Naive thymus-derived CD8-positive, alpha-beta T cell (primary cell): ENCODE results near the gene WDR76. TPM values are rescaled to one million over a fixed set of nuclear protein-coding genes. Genes with fewer than 3 reads are reported as not detected.
A peak's percentile ranks its signal among the peaks of the same experiment; 100 is the strongest.

Experiments used
- ATAC-seq, 2 donors: fragments of 150-1000 bp; cut with Tn5 transposase in 1 of 2; sonication (Bioruptor Pico), chemical (Tn5 transposase) in 1 of 2; 1 replicate in 1 of 2; 2 replicates in 1 of 2; pipeline ENCODE4 v1.10.0; 2021; ENCODE audit warnings: mild to moderate bottlenecking in 2 of 2, moderate library complexity in 2 of 2
- POLR2A ChIA-PET: fragments of 350-600 bp; sonication (Branson Sonifier 250); formaldehyde crosslinking; loops from one replicate; lab custom pipeline; 2021; ENCODE audit warnings: antibody characterized with exemption; lab: Charles Lee
- DNase-seq, 10 donors: peaks; one replicate each; pipeline versions ENCODE4 v3.0.0 to v3.0.0-alpha.2; 2020 to 2022
- H3K27ac Mint-ChIP-seq, 10 donors: one replicate each; pipeline ENCODE4 v1.8.0; 2020 to 2022; ENCODE audit warnings: mild to moderate bottlenecking in 10 of 10, mixed read lengths in 10 of 10, moderate library complexity in 4 of 10, inconsistent platforms in 1 of 10
- H3K27me3 Mint-ChIP-seq, 5 donors: one replicate each; pipeline ENCODE4 v1.8.0; 2021 to 2022; ENCODE audit warnings: mixed read lengths in 5 of 5
- H3K36me3 Mint-ChIP-seq, 3 donors: one replicate each; pipeline ENCODE4 v1.8.0; 2020 to 2022; ENCODE audit warnings: mixed read lengths in 3 of 3, mild to moderate bottlenecking in 2 of 3, inconsistent platforms in 1 of 3
- H3K4me1 Mint-ChIP-seq, 4 donors: one replicate each; pipeline ENCODE4 v1.8.0; 2021 to 2022; ENCODE audit warnings: mixed read lengths in 4 of 4
- H3K4me3 Mint-ChIP-seq, 10 donors: one replicate each; pipeline ENCODE4 v1.8.0; 2020 to 2022; ENCODE audit warnings: mild to moderate bottlenecking in 10 of 10, mixed read lengths in 10 of 10, moderate library complexity in 6 of 10, inconsistent platforms in 1 of 10
- H3K9me3 Mint-ChIP-seq, 9 donors: one replicate each; pipeline ENCODE4 v1.8.0; 2020 to 2022; ENCODE audit warnings: mixed read lengths in 9 of 9, mild to moderate bottlenecking in 3 of 9, inconsistent platforms in 1 of 9, moderate library complexity in 1 of 9
- polyA plus RNA-seq, 3 donors: library from polyadenylated mRNA; unstranded; fragments of 300-500 nt; fragmentation: Illumina TruSeq; gene quantifications; one replicate each; pipeline ENCODE4 v1.2.3, GENCODE V29; 2021
- total RNA-seq, 8 experiments: library from RNA in 2 of 8; stranded (reverse) in 2 of 8; gene quantifications; one replicate each; pipeline ENCODE4 v1.2.3 and lab custom pipeline; 2021 to 2026

Gene WDR76
- total and polyA plus RNA-seq, 5 experiments from 2014 or later = 5.3 to 12.3 (median 7.3) TPM

DNA sequence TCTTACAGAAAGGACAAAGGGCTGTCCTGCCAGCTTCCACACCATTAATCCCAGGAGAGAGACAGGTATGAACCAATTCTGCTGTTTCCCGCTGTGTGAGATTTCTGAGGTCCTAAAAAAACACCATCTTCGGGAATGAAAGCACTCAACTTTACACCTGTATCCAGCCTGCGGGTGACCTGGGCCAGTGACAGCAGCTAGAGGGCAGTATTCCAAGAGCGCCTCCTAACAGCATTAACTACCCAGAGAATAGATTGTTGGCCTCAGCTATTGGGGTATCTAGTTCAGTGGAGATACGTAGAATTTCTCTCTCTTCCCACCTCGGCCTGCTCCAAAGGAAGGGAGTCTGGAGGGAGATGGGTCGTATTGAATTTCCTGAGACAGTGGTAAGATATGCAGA lies 55.1 kb downstream of the WDR76 start:
- H3K27ac Mint-ChIP-seq = peak overlapping the region in 1 of 10 donors; percentile 26
- no peaks in the 10 kb centered on the region for H3K9me3 Mint-ChIP-seq
- no peak for ATAC-seq
- H3K4me1 Mint-ChIP-seq = peaks cover 0 to 3% (median 0%) of the 10 kb centered on the region in 4 donors
- POLR2A ChIA-PET = no interaction called here
- no peak for DNase-seq
- H3K4me3 Mint-ChIP-seq = no peak overlapping the region
- H3K27me3 Mint-ChIP-seq = no peaks in the 10 kb centered on the region
- peaks cover 0 to 3% (median 0%) of the 10 kb centered on the region in 3 donors for H3K36me3 Mint-ChIP-seq

DNA sequence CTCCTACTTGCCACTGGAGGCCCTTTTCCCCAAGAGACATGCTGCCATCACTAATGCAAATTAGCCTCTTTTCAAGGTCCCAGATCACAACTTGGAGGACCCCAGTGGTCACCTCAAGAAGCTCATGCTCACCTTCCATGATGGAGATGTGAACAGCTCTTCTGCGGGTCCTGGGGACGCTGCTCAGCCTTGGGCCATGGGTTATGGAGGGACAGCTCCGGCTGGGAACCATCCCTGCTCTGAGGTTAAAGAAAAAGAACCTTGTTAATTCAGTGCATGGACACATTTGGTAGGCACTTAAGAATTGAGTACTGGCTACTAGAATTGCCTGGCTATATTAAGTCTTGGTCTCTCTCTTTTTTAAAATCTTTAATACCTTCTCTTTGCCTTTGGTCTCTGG lies 56.8 kb downstream of the WDR76 start:
- POLR2A ChIA-PET = no interaction called here
- H3K27me3 Mint-ChIP-seq = no peaks in the 10 kb centered on the region
- peaks cover 0 to 1% (median 0%) of the 10 kb centered on the region in 3 donors for H3K36me3 Mint-ChIP-seq
- DNase-seq = no peak
- no peak overlapping the region for H3K4me3 Mint-ChIP-seq
- no peaks in the 10 kb centered on the region for H3K9me3 Mint-ChIP-seq
- ATAC-seq = no peak
- H3K27ac Mint-ChIP-seq = no peak overlapping the region
- peaks cover 0 to 3% (median 0%) of the 10 kb centered on the region in 4 donors for H3K4me1 Mint-ChIP-seq

- H3K9me3 Mint-ChIP-seq = no peaks in the 10 kb centered on the region
- ATAC-seq (no peak), DNase-seq (no peak)
- H3K4me1 Mint-ChIP-seq = no peaks in the 10 kb centered on the region
- H3K4me3 Mint-ChIP-seq = no peak overlapping the region
- no peak overlapping the region for H3K27ac Mint-ChIP-seq
- POLR2A ChIA-PET = no interaction called here
- no peaks in the 10 kb centered on the region for H3K36me3 Mint-ChIP-seq
- H3K27me3 Mint-ChIP-seq = no peaks in the 10 kb centered on the region
Measured at GRCh38 chr15:43886558-43886957, 59.8 kb downstream of the WDR76 start.

DNA sequence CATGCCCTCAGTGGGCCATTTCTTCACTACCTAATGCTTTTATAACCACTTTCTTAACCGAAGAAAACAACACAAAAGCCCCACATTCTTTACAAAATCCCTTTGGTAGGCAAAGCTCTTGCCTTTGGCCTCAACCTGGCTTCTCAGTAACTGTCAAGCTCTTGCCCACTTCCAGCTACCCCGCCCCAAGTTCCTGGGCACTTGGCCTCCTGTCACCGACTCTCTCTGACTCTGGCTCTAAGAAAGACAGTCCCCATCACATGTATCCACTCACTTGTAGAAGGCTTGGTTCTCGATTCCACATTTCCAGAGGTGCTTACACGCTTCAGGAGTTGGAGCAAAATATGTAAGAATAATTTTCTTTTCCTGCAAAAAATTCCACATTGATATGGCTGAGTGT lies 61.1 kb downstream of the WDR76 start:
- no peaks in the 10 kb centered on the region for H3K4me1 Mint-ChIP-seq
- no peaks in the 10 kb centered on the region for H3K9me3 Mint-ChIP-seq
- DNase-seq = no peak
- no peaks in the 10 kb centered on the region for H3K27me3 Mint-ChIP-seq
- ATAC-seq = no peak
- peak overlapping the region in 1 of 10 donors; percentile 36 for H3K27ac Mint-ChIP-seq
- POLR2A ChIA-PET = no interaction called here
- no peaks in the 10 kb centered on the region for H3K36me3 Mint-ChIP-seq
- no peak overlapping the region for H3K4me3 Mint-ChIP-seq

DNA sequence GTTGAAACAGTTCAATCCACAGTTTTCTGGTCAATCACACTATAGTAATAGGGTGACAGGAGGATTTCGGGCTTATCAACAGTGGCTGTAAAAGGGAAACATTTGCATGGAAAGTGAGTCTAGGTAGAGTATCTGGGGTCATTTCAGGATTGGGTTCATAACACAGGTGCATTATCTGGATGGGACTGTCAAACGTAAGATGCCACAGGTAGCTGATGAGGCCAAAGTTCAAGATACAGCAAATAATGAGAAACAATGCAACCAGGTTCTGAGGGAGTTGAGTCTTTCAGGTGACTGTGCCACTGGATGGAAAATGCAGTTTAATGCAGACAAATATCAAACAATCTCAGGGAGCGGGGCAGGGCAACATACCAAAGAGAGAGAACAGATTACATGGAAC lies 62.2 kb downstream of the WDR76 start:
- DNase-seq (no peak), ATAC-seq (no peak)
- Mint-ChIP-seq H3K27me3 (peaks cover 0 to 3% (median 0%) of the 10 kb centered on the region in 5 donors), H3K9me3 (no peaks in the 10 kb centered on the region), H3K4me1 (no peaks in the 10 kb centered on the region), H3K36me3 (no peaks in the 10 kb centered on the region), H3K4me3 (no peak overlapping the region), H3K27ac (no peak overlapping the region)
- POLR2A ChIA-PET = no interaction called here

DNA sequence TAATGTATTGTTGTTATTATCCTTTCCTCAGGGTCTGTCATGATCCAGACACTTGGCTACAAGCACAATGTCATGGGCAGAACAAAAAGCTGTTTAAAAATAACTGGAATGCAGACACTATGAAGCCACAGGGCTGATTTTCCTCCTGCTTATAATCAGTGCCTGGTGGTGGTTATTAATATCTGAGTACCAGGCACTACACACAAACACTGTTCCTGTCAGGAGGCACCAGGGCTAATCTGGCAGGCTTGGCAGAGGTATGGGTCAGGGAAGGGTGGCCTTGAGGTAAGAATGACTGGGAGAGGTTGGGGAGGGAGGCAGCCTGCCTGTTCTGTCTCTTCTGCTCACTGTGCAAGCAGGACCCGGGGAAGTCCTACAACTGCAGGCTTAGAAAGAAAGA lies 67.2 kb downstream of the WDR76 start:
- POLR2A ChIA-PET = no interaction called here

DNA sequence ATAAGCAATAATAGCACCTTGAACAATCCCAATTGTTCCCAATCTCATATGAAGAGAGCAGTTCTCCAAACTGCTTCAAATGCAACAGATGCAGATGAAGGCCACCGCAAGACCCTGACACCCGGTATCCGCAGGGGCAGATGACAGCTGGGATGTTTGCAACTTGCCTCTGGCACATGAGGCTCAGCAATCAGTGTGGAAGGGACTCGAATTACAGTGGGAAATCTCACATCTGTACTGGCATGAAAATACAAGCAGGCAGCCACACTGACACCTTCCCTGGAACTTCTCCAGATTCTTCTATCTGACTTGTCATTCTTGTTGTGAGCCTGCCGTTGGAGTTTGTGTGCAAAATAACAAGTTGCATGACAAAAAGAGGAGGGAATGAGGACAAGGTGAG lies 68.8 kb downstream of the WDR76 start:
- POLR2A ChIA-PET = no interaction called here
- DNase-seq = no peak

More for the DNA sequence above, 67.2 kb downstream of the WDR76 start:
- Mint-ChIP-seq H3K9me3 (no peaks in the 10 kb centered on the region), H3K4me3 (no peak overlapping the region), H3K36me3 (no peaks in the 10 kb centered on the region), H3K27ac (no peak overlapping the region), H3K27me3 (peaks cover 0 to 3% (median 0%) of the 10 kb centered on the region in 5 donors), H3K4me1 (peaks cover 0 to 1% (median 0%) of the 10 kb centered on the region in 4 donors)
- DNase-seq = no peak
- ATAC-seq = no peak

DNA sequence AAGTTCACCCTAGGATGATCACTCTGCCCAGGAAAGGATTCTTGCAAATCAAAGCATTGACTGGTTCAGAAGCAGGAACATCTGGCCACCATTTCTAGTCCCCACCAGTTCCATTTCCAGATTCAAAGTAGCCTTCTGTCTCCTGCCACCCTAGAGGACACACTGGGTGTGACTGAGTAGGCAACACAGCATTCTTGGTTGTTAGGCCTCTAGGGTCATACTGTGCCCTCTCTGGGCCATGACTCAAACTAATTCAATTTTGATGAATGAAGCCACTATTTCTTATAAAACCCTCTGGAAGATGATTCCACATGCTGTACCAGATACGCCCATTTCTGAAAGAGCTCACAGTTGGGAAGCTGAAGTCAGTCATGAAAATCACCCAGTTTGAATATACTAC lies 69.7 kb downstream of the WDR76 start:
- ATAC-seq (no peak), DNase-seq (no peak)
- no peaks in the 10 kb centered on the region for H3K9me3 Mint-ChIP-seq
- H3K4me1 Mint-ChIP-seq = peaks cover 0 to 1% (median 0%) of the 10 kb centered on the region in 4 donors
- peaks cover 0 to 3% (median 0%) of the 10 kb centered on the region in 5 donors for H3K27me3 Mint-ChIP-seq
- H3K36me3 Mint-ChIP-seq = no peaks in the 10 kb centered on the region
- no peak overlapping the region for H3K4me3 Mint-ChIP-seq
- H3K27ac Mint-ChIP-seq = no peak overlapping the region
- POLR2A ChIA-PET = no interaction called here

More for the DNA sequence above, 68.8 kb downstream of the WDR76 start:
- Mint-ChIP-seq H3K36me3 (no peaks in the 10 kb centered on the region), H3K9me3 (no peaks in the 10 kb centered on the region), H3K27me3 (peaks cover 0 to 3% (median 0%) of the 10 kb centered on the region in 5 donors), H3K4me1 (peaks cover 0 to 1% (median 0%) of the 10 kb centered on the region in 4 donors), H3K27ac (peak overlapping the region in 1 of 10 donors; percentile 3), H3K4me3 (no peak overlapping the region)
- no peak for ATAC-seq

- no peak for DNase-seq
- Mint-ChIP-seq H3K27ac (no peak overlapping the region), H3K9me3 (no peaks in the 10 kb centered on the region), H3K4me1 (peaks cover 1 to 4% (median 3%) of the 10 kb centered on the region in 4 donors), H3K27me3 (peaks cover 0 to 2% (median 0%) of the 10 kb centered on the region in 5 donors), H3K36me3 (no peaks in the 10 kb centered on the region), H3K4me3 (no peak overlapping the region)
- ATAC-seq = no peak
- POLR2A ChIA-PET = no interaction called here
Measured at GRCh38 chr15:43898891-43899290, 72.1 kb downstream of the WDR76 start.

DNA sequence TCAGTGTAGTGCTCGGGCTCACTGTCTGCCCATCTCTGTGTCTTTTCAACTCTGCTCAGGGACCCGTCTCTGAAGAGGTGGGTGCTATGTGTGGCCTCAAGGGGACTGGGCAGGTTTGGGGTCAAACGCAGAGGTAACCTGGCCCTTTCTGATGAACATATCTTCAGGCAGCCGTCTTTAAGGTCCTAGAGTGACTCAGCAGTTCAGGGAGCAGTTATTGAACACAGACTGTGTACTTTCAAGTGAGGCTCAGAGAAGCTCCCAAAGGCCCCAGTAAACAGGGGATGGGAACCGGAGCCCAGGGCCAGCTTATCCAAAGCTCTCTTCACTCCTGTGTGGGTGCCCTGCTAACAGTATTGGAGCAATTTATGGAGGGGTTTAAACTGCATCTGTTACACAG lies 73.1 kb downstream of the WDR76 start:
- Mint-ChIP-seq H3K27me3 (peaks cover 0 to 2% (median 0%) of the 10 kb centered on the region in 5 donors), H3K9me3 (no peaks in the 10 kb centered on the region), H3K4me1 (peaks cover 2 to 7% (median 4%) of the 10 kb centered on the region in 4 donors), H3K27ac (peak overlapping the region in 1 of 10 donors; percentile 46), H3K36me3 (no peaks in the 10 kb centered on the region), H3K4me3 (no peak overlapping the region)
- DNase-seq (no peak), ATAC-seq (no peak)
- POLR2A ChIA-PET = no interaction called here

DNA sequence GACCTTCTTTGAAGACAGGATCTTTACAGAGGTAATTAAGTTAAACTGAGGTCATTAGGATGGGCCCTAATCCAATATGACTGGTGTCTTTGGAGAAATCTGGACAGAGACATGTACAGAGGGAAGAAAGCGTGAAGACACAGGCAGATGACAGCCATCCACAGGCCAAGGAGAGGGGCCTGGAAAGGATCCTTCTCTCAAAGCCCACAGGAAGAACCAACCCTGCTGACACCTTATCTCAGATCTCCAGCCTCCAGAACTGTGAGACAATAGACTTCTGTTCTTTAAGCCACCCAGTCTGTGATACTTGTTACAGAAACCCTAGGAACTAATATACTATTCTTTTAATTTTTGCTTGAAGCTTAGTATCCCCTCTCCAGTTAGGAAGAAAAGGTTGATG lies 74.2 kb downstream of the WDR76 start:
- Mint-ChIP-seq H3K9me3 (no peaks in the 10 kb centered on the region), H3K4me3 (no peak overlapping the region), H3K27me3 (peaks cover 0 to 4% (median 0%) of the 10 kb centered on the region in 5 donors), H3K36me3 (no peaks in the 10 kb centered on the region), H3K27ac (no peak overlapping the region), H3K4me1 (peaks cover 2 to 7% (median 6%) of the 10 kb centered on the region in 4 donors)
- POLR2A ChIA-PET = interaction anchor here (0.7 kb wide), 1 partner anchor 1523 kb away, joined by 5 read pairs; no protein-coding TSS in a partner anchor
- ATAC-seq = no peak
- no peak for DNase-seq

- DNase-seq (no peak), ATAC-seq (no peak)
- Mint-ChIP-seq H3K27ac (no peak overlapping the region), H3K9me3 (no peaks in the 10 kb centered on the region), H3K27me3 (peaks cover 0 to 4% (median 0%) of the 10 kb centered on the region in 5 donors), H3K4me1 (peaks cover 2 to 7% (median 6%) of the 10 kb centered on the region in 4 donors), H3K4me3 (no peak overlapping the region), H3K36me3 (no peaks in the 10 kb centered on the region)
- POLR2A ChIA-PET = interaction anchor here (0.5 kb wide), 1 partner anchor 8 kb away, joined by 4 read pairs; no protein-coding TSS in a partner anchor
Measured at GRCh38 chr15:43901495-43901894, 74.7 kb downstream of the WDR76 start.

DNA sequence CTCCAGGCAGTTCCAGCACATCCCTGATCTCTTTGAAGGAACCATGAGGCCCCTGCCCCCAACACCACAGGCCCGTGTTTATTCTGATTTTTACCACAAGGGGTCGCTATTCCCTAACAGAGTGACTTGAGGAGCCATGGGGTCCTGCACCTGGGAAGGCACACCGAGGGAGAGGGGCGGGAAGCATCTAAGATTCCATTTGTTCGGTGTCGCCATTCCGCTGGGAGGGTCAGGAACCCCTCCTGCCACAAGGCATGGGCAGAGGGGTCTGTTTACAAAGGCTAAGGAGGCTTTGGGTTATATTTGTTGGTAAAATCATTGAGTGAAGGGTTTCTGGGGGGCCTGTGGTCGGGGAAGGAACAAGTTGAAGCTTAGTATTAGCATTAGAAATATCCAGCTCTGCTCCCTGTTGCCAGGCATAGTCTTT lies 77.1 kb downstream of the WDR76 start:
- POLR2A ChIA-PET = no interaction called here
- H3K27ac Mint-ChIP-seq = peak overlapping the region in 2 of 10 donors; percentile 7 to 39

GRCh38 chr15:43905755-43906154 lies 79.0 kb downstream of the WDR76 start:
- Mint-ChIP-seq H3K36me3 (no peaks in the 10 kb centered on the region), H3K4me3 (no peak overlapping the region), H3K4me1 (peaks cover 2 to 7% (median 5%) of the 10 kb centered on the region in 4 donors), H3K27me3 (peaks cover 0 to 4% (median 0%) of the 10 kb centered on the region in 5 donors), H3K27ac (peak overlapping the region in 1 of 10 donors; percentile 14), H3K9me3 (no peaks in the 10 kb centered on the region)
- POLR2A ChIA-PET = no interaction called here
- ATAC-seq (no peak), DNase-seq (no peak)

More for the DNA sequence above, 77.1 kb downstream of the WDR76 start:
- H3K9me3 Mint-ChIP-seq = no peaks in the 10 kb centered on the region
- H3K27me3 Mint-ChIP-seq = peaks cover 0 to 4% (median 0%) of the 10 kb centered on the region in 5 donors
- H3K4me3 Mint-ChIP-seq = peak overlapping the region in 1 of 10 donors; percentile 30
- peaks cover 2 to 7% (median 5%) of the 10 kb centered on the region in 4 donors for H3K4me1 Mint-ChIP-seq
- ATAC-seq (peak; percentile 67), DNase-seq (peak; percentile 8 to 76 (median 43))
- H3K36me3 Mint-ChIP-seq = no peaks in the 10 kb centered on the region
